GF-D8 (cell line): ENCODE measurements around the gene RASAL2.
A peak's percentile ranks its signal among the peaks of the same experiment; 100 is the strongest.

Experiments used
- DNase-seq: peaks from one replicate; lab custom pipeline; 2025; lab: John Stamatoyannopoulos, UW

Gene RASAL2

DNA sequence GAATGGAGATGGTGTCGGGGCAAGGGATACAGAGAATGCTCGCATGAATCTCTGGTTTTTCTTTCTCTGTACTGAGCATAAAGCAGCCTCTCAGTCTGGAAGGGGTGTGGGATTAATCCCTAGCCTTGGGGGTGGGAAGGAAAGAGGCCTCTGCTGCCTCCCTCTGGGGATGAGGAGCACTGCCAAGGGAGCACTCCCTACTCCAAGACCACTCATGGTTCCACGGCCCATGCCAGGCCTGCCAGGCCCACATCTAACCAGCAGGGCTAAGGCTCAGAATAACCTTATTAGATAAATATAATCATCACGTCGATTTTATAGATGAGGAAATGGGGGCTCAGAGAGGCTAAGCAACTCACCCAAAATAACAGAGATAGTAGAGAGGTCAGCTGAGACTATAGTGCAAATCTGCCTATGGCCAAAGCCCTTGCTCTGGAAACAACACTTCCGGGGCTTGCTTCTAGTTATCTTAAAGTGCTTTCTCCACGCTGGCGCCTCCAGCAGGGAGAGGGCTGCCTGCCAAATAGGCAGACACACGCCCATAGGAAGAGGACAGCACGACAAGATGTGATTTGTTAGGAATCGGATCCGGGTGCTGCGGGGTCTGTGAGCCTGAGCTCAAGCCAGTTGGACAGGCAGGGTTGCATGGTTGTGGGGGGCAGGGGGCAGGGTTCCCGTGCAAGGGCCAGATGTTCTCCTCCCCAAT lies 419.5 kb downstream of the RASAL2 start:
- DNase-seq, result no peak

DNA sequence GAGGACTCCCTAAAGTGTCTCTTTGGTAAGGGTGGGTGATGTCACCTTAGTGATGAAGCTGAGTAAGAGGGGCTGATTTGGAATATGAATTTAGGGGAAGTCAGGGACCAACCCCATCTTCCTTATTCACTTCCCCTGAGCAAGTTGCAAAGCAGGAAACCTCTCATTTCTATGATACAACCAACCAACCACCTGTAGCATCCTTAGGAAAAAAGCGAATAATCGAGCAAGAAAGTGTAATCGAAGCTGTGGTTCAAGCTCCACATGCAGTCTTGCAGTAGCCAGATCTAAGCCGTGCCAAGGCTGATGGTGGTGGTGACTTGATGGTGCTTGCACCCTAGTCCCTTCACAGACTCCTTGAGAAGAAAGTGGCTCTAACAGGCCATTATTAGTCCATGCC lies 422.2 kb downstream of the RASAL2 start:
- no peak for DNase-seq

DNA sequence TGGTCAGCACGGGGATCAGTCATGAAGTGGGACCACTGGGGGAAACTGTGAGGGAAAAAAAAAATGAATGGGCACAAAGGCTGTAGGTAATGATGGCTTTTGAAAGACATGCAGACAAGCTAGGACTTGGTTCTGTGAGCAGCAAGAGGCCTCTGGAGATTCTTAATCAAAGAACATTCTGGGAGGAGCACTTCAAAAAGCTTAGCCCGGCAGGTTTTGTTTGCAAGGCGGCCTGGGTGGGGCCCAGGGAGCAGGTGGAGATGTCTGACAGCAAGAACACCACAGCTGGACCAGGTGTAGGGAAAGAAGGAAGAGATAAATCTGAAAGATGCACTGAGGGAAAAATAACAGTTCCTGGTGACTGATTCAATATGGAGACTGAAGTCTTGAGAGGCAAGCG lies 425.0 kb downstream of the RASAL2 start:
- DNase-seq, result no peak

DNA sequence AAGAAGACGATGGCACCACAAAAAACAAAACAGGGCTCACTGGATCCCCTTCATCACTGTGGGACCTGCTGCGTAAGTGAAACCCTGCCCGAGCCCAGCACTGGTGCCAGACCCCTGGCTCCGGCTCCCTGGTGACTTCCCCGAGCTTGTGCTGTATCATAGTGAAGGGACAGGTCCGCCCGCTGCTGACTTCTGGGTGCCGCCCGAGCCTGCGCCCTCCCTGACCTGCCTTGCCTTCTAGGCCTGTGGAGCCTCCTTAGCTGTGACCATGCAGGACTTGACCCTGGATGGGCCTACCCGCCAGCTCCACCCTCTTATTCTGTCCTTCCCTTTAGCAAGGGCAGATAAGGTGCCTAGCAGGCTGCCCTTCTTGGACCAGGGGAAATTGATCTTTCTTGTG lies 426.9 kb downstream of the RASAL2 start:
- DNase-seq, result no peak

DNA sequence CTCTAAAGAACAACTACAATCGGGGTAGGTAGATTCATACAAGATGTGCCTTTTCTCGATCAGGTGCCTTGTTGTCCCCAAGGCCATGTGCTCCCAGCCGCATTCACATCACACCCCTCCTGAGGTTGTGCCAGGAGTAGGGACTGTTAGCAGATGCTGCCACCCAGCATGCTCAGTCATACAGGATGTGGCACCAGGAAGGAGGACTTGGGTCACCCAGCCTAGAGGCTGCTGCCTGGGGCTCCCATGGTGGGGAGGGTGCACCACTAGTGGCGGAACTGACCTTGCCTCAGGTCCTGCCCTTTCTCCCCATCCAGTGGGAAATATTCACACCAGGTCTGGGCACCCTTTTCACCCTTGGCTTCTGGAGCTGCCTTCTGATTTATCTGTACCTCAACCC lies 427.3 kb downstream of the RASAL2 start:
- no peak for DNase-seq

DNA sequence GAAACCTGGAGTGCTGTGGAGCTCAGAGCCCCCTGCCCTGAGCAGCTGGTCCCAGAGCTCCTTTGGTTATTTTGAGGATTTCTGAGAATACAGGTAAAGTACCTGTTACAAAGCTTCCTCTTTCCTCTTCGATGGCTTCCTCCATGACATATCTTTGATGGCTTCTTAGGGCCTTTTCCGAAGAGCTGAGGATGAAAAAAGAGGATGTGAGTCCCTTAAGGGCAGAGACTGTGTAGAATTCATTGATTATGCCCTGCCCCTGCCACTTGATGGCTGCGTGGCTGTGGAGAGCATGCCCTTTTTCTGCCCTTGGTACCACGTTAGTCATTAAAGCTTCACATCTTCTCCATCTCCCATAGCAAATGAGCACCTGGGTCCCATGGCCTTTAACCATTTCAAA lies 433.2 kb downstream of the RASAL2 start:
- no peak for DNase-seq

DNA sequence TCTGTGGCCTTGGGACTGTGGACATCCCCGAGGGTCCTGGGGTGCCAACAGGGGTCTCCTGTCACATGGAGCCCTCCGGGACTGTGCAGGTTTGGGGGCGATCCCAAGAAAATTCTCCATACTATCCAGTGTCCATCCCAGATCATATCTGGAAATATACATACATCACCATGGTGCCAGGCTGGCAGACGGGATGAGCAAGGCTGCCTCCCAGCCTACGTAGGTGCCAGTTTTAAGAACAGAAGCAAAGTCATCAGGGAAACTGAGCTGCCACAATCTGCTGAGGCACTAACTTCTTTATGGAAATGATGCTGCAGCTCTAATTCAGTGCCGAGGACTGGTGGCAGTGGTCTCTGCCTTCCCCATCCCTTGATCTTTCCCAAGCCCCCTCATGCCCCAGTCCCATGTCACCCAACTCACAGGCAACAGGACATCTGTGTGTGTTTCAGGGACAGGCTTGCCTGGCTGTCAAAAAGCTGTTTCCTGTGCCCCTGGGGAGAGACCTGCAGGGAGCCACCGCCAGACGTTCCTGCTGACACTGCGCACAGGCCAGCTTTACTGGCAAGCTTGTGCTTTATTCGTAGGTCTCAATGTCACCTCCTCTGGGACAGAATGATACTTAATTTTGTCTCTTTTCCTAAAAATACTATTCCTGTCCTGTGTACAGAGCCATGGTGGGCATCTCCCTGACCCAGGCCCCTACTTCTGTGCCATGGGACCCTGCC lies 434.5 kb downstream of the RASAL2 start:
- no peak for DNase-seq

DNA sequence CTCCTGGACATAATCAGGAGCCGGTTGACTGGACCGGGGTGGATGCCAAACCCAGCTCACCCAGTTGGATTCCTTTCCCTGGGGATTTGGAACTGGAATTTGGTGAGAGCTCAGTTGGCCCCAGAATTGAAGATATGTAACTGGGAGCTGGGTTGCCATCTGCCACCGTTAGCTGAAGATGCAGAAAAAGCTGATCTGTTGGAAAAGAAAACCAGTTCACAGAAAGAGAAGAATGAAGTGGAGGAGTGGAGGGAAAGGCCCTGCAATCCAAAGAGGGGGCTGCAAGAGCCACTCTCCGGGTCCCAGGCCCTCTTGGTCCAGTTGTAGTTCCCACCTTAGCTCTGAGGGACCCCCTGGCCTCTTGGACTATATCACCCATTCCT lies 435.0 kb downstream of the RASAL2 start:
- DNase-seq, result no peak

DNA sequence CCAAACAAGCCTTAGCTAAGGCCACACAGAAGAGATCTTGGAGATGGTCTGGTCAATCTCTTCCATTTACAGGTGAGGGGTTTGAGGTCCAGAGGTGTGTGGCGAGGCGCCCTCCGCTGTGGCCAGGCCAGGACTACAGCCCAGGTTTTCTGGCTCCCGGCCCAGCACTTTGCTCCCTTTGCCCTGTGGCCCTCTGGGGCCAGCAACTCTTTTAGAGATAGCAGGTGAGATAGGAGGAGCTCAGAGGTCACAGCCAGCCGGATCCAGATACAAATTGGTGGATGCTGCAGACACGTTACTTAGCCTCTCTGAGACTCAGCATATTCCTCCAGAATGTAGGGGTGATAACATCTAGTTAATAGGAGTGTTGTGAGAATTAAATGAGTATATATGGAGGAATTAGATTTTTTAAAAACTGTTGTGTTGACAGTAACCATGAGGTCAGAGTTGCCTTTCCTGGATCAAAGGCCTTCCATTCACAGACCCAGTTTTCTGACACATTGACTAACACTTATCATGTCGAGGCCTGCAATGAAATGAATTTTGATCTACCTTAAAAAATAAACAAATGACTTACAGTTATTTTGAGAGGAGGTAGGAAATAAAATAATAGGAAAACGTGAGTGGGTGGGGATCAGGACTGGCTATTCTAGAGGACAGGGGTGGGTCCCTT lies 435.6 kb downstream of the RASAL2 start:
- DNase-seq, result no peak

DNA sequence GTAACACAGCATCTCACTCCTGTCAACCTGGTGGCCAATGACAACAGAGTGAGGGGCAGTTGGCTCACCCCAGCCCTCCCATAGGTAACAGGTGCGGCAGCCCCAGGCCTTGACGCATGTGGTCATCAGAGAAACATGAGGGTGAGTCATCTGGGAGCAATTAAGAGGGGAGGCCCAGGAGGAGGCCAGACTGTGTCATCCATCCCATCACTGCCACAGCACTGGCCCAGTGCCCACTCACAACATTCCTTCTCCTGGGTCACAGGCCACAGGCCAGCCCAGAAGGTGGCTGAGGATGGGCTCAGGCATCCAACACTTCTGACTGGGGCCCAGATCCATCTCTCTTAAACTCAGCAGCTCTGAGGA lies 436.1 kb downstream of the RASAL2 start:
- DNase-seq, result no peak

DNA sequence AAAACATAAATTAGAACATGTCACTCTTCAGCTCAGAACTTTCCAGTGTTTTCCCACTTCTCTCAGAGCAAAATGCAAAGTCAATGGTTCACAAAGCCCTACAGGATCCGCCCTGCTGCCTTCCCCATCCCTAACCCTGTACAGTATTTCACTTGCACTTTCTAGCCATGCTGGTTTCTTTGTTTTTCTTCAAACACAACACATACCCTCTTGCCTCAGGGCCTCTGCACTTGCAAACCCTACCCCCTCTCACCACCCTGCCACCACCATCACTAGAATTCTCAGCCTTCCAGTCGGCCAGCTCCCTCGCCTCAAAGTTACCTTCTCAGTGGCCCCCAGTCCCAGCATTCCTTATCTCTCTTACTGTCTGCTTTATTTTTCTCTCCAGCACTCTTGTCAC lies 436.6 kb downstream of the RASAL2 start:
- no peak for DNase-seq

DNA sequence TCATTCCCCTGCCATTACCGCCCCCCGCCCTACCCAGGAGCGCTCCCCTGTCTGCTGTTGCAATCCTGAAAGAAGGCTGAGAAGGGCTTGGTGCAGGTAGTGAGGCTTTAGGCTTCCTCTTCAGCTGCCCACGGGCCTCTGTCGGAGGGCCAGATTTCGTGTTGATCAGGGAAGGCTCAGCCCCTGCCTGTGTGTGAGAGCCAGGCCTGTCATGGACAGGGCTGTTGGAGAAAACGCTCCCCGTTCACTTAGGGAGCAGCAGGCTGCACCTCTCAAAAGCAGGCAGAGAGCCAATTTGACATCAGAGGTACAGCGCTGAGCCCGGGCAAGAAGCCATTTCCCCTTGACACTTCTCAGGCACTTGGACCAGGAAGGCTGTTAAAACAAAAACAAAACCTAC lies 438.0 kb downstream of the RASAL2 start:
- DNase-seq, result no peak

DNA sequence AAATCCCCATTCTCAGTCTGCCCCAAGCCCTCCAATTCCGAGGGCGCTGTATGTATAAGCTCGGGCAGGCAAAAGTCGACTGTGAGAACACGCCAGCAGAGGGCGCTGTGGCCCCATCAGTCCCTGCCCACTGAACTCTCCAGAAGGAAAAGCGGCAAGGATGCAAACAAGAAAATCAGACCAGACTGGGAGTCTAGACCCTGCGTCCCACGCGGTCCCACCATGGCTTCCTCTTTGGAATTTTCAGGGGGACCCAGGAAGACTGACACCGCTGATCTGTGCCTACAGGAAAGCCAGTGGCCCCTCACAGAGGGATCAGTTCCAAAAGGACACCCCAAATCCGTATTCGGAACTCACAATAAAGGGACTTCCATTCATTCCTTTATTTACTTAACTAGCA lies 438.5 kb downstream of the RASAL2 start:
- peak; percentile 17 for DNase-seq

DNA sequence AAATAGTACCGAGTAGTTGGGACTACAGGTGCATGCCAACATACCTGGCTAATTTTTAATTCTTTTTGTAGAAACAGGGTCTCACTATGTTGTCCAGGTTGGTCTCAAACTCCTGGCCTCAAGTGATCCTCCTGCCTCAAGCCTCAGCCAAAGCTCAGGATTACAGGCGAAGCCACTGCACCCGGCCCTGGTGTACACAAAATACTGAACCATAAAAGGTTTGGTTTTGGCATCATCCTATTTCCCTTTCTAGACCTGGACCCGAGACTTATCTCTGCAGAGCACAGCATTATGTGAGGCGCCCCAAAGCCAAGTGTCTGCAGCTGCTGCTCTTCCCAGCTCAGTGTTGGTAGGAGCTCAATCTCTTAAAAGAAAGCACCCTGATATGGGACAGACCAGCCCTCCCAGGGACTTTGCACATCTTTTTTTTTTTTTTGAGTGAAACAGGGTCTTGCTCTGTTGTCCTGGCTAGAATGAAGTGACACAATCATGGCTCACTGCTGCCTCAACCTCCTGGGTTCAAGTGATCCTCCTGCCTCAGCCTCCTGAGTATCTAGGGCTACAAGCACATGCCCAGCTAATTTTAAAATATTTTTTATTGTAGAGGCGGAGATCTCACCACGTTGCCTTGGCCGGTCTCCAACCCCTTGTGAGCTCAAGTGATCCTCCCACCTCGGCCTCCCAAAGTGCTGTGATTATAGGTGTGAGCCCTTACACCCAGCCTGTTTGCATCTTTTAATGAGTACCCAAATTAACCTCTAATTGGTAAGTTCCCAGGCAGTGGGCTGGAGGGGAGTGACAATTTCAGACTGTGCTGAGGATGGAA lies 439.4 kb downstream of the RASAL2 start:
- DNase-seq, result no peak
